SW480 (cell line): ENCODE measurements around the gene OGFOD2.

Experiments
- DNase-seq: peaks from one replicate; pipeline ENCODE4 v3.0.0-alpha.2; 2016; ENCODE audit warnings: low spot score

OGFOD2 gene

GRCh38 chr12:122977655-122978392, 2.8 kb downstream of the OGFOD2 start:
- no peak for DNase-seq

GRCh38 chr12:122978507-122978955, 3.5 kb downstream of the OGFOD2 start:
- no peak for DNase-seq

DNA sequence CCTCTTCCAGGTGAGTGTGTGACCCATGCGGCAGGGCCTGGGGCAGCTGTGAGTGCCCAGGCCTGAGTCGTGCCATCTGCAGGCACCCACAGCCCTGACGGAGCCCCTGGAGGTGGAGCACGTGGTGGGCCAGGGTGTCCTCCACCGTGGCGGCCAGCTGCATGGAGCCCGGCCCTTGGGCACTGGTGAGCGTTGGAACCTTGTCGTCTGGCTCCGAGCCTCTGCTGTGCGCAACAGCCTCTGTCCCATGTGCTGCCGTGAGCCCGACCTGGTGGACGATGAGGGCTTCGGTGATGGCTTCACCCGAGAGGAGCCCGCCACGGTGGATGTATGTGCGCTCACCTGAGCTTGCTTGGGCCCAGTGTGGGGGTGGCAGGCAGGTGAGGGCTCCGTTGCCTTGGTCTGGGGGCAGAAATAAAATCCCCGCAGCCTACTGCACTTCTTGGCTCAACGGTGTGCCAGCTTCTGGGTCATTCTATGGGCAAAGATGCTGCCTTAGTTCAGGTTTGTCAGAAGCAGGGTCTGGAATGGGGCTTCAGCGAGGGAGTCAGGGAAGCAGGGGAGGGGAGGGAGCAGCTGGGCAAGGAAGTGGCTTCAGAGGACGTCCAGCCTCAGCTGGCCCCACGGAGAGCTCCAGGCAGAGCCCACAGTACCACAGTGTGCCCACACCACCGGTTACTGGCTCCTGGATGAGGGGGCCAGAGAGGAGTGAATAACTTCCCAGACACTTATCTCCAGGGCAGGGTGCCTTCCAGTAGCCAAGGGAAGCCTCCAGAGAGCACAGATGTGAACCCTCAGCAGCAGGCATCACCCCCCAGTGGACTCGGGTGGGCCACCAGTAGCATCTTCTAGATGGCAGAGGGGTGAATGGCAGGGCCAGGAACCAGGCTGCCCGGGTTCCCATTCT, 4.2 kb downstream of the OGFOD2 start:
- DNase-seq = no peak

GRCh38 chr12:122979908-122980182, 4.8 kb downstream of the OGFOD2 start:
- DNase-seq = no peak

DNA sequence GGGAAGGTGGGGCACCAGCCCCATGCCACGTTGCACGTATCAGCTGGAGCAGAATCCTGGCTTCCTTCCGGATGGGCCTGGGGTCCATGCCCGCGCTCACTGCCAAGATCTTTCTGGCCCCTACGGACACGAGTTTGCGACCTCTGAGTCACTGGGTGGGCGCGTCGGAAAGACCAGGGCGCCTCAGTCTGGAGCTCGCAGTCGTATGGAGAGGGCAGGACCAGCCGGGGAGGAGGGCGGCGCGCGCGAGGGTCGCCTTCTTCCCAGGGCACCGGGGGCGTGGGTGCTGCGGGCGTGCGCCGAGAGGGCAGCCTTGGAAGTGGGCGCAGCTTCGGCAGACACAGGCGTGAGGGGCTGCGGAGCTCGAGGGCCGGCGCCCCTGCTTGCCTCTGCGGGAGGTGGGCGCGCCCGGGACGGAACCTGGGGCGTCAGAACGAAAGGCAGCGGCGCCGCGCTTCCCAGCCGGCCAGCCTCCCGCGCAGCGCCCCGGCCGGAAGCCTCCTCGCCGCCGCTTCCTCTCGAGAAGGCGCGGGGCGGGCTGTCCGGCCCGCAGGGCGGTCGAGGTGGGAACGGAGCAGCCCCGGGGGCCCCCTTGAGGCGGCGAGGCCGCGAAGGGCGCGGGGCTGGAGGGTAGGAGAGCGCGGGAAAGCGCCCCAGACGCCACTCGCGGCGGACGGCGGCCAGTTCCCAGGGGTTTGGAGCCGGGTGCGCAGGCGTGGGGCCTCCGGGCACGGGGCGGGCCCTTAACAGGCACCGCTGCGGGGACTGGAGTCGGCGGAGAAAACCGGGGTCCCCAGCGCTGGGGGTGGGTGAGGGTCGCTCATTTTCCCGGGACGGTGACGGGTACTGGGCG, 5.4 kb downstream of the OGFOD2 start, which contains the start of gene ARL6IP4:
ARL6IP4 (plus strand) TSS at position 499 of the 853 bp plus-strand sequence. CDS start 459 bp downstream, outside the sequence.
- peak; percentile 43 for DNase-seq

DNA sequence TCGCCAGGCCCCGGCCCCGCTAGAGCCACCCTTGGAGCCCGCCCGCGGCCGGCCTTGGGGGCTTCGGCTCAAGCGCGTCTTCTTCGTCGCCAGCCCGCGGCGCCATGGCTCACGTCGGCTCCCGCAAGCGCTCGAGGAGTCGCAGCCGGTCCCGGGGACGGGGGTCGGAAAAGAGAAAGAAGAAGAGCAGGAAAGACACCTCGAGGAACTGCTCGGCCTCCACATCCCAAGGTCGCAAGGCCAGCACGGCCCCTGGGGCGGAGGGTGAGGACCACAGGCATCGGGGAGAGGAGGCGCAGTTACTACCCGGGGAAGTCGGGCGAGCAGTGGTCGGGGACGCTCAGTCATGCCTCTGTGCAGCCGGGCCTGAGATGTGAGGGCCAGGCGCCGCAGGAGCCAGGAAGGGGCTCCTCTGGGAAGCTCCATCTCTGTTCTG, 6.0 kb downstream of the OGFOD2 start:
- no peak for DNase-seq

- no peak for DNase-seq
These were observed 6.8 kb downstream of the OGFOD2 start for GRCh38 chr12:122981587-122982476.

DNA sequence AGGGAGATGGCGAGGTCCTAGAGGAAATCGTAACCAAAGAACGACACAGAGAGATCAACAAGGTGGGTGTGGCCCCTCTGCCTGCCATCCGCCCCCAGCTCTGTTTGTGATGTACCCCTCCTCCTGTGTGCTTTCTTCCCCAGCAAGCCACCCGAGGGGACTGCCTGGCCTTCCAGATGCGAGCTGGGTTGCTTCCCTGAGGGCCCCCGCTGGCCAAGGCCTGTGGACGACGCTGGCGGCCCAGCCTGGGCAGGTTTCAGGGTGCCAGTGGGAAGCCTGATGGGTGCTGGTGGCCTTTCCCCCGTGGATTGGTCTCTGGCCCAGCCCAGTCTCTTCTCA, 7.4 kb downstream of the OGFOD2 start:
- no peak for DNase-seq

DNA sequence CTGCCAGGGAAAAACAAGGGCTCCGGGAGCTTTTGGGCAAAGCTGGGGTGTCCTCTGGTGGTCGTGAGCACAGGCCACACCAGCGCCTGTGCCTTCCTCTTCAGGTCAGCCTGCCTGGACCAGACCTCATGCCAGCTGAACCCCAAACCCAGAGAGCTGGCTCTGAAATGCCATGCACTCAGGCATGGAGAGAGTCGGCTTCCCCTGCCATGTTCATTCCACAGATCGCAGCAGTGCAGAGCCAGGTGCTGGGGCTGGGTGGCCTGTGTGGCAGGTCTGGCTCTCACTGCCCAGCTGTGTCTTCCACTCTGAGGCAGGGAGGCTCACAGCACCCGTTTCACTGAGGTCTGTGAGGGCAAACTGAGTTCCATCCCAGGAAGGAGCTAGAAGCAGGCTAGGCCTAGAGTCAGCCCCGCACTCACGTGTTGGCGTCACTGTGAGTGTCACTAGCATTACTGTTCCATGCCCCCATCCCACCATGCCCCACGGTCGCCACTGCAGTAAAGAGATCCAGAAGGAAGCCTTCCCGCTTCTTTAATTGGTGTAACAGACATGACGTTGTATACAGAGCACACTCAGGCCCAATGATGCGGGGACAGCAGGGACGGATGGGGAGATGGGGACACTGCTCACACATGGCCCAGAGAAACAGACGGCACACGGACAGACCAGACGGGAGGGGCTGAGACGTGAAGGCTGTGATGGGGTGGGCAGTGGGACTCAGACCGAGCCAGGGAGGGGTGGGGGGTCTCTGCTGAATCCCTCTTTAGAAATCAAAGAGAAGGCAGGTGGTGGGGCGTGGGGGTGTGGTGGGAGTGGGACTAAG, 8.1 kb downstream of the OGFOD2 start:
- no peak for DNase-seq

GRCh38 chr12:122983789-122984515, 8.9 kb downstream of the OGFOD2 start:
- no peak for DNase-seq

DNA sequence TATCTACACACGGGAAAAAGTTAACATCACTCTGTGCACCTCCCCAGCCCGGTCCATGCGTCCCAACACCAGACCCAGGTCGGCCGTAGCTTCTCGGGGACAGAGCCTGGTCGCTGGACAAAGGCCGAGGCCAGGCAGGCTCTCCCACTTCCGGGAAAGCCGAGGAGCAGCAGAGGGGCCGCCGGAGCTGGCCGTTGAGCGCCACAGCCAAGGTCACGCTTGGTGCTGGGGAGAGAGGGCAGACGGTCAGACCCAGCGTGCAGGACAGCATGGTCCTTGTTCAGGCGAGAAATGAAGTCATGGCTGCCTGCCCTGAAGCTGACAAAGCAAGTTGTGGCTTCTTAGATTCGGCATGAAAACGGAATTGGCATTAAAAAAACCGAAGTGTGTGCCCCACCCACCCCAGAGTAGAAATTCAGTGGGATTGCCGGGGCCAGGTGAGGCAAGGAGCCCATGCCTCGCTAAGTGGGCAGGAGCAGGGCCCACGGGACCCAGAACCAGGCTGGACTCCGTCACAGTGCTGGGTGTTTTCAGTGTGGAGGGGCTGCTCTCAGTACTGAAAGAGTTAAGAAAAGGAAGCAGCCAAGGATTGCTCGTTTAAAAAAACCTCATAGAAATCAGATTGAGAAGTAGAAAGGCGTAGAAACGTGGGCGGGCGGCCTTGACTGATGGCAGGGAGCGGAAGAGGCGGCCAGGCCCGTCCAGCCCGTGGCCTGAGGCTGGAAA, 9.7 kb downstream of the OGFOD2 start:
- no peak for DNase-seq

- DNase-seq = no peak
These were observed 10.6 kb downstream of the OGFOD2 start for GRCh38 chr12:122985338-122986257.

DNA sequence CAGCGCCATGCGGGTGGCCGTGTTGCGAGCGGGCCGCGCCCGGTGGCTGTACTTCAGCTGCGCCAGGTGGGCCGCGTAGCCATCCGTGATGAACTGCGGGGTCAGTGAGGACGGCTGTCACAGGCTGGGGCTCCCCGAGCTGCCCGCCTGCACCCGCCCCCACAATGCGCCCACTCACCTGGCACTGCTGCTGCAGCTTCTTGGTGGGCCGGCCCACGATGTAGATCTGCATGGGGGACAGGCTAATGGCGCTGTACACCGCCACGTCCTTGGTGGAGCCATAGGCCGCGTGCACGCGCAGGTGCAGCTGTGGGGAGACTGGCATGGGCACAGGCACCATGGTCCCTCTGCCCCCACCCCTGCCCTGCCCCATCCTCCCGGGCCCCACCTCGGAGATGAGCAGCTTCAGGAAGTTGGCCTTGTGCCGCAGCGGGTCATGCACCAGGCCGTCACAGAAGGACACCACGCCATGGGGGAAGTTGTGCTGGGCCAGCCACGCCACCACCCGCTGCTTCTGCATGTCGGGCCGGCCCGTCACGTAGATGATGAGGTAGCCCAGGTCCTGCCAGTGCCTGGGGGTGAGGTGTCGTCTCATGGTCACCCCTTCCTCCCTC, 11.3 kb downstream of the OGFOD2 start:
- no peak for DNase-seq

GRCh38 chr12:122987086-122987951, 12.3 kb downstream of the OGFOD2 start:
- DNase-seq = no peak

GRCh38 chr12:122988036-122988435, 13.0 kb downstream of the OGFOD2 start:
- DNase-seq = no peak

DNA sequence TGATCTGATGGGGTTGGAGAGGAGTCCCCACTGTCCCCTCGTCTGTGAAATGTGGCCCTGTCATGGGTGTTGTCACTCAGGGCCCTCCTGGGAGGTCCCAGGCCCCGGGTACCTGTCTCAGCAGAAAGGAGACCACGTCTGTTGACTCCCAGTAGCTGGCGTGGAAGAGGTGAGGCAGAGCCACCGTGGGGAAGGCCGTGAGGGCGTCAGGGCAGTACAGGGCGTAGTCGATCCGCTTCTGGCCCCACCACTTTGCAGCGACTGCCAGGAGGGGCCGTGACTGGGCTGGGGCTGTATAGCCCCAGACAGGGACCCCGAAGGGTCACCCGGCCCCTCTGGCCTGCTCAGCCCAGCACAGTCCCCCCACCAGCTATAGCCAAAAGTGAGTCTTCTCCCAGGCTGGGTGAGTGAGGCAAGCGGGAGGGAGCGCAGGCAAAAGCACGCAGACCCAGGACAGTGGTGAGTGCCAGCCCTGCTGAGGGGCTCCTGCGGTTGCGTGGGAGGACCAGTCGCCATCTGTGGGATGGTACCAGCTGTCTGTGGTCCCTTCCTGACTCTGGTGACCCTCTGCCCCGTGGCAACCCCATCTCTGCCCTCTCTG, 13.7 kb downstream of the OGFOD2 start:
- DNase-seq = no peak
